ENCODE results near the gene RAI1. TPM values are rescaled to one million over a fixed set of nuclear protein-coding genes. Genes with fewer than 3 reads are reported as not detected.

The RAI1 gene
- total RNA-seq, 1 donor from 2014 or later, result 60.3 TPM

DNA sequence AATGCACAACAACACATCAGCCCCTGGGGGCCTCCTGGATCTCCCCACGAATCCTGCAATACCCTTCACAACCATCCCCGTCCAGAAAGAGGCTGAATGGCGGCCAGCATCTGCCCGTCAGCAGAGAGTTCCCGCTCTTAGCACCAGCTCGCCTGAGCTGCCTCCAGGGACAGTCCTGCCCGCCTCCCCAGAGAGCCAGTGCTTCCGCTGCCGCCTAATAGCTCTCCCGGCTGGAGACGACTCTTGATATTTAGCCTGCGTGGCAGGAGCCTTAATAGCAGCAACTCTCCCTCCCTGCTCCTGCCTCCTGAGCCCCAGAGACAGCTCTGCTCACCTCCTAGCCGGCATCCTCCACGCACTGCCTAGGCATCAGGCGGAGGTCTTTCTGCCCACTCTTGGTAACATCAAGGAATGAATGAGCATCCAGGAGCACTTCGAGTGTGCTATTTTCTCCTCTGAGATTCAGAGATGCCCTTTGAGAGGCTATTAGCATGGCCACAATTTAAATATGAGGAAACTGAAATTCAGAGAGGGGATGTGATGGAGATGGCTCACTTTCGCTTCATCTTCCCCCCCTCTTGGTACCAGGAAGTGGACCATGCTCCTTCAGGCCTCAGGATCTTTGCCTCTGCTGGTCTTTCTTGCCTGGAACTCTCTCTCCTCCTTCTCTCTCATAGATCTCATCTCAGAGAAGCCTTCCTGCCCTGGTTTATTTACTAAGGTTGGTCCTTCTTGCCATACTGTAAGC lies 67.9 kb downstream of the RAI1 start:
- DNase-seq (ENCODE audit: low spot score), result no peak

- DNase-seq (ENCODE audit: low spot score), result no peak
Measured at GRCh38 chr17:17749921-17750320, 68.7 kb downstream of the RAI1 start.

- DNase-seq (ENCODE audit: low spot score), result no peak
Measured at GRCh38 chr17:17750881-17751280, 69.6 kb downstream of the RAI1 start.

DNA sequence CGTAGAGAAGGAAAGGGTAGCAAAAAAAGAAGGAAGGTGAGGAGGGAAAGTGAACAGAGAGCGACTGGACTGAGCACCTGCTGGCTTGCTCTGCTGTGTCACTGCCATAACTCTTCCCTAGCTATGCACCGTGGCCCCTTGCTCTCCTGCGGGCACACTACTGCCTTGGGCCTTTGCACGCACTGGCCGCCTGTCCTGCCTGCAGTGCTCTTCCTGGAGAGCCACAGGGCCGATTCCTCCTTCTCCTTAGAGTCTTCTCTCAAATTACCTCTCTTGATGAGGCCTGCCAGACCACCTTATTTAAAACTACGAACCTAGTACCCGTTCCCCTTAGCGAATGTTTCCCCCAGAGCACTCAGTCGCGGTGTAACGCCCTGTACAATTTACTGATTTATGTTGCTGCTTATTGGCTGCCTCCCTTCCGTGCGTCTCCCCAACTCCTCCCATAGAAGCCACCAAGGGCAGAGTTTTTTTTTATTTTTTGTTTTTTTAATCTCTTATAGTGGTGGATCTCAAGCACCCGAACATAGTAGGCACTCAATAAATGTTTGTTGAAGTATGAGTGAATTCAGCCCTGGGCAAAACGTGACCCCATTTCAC lies 70.3 kb downstream of the RAI1 start:
- DNase-seq (ENCODE audit: low spot score), result no peak

- peak; percentile 97 for DNase-seq (ENCODE audit: low spot score)
Measured at GRCh38 chr17:17752089-17752820, 71.0 kb downstream of the RAI1 start.

DNA sequence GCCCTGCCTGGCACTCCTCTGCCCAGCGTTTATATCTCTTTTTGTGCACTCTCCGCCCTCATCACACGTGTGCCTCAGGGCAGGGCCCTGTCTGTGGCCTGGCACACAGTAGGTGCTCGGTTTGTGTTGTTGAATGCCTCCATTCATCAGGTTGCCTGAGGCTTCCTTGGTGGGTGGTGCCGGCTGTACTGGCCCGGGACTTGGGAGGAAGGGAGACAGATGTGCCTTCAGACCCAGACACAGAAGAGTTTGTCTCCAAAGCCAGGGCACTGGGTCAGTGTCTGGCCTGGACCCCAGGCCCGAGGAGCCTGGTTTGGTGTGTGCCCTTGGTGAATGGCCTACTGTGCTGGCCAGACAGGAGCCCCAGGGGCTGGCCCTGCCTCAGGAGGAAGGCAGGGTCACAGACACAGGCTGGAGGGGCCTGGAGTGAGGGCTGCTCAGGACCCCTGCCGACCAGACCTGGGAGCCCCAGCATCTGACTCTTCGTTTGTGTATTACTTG lies 71.6 kb downstream of the RAI1 start:
- DNase-seq (ENCODE audit: low spot score), result no peak

GRCh38 chr17:17754719-17755686 lies 73.7 kb downstream of the RAI1 start:
- DNase-seq (ENCODE audit: low spot score), result no peak

DNA sequence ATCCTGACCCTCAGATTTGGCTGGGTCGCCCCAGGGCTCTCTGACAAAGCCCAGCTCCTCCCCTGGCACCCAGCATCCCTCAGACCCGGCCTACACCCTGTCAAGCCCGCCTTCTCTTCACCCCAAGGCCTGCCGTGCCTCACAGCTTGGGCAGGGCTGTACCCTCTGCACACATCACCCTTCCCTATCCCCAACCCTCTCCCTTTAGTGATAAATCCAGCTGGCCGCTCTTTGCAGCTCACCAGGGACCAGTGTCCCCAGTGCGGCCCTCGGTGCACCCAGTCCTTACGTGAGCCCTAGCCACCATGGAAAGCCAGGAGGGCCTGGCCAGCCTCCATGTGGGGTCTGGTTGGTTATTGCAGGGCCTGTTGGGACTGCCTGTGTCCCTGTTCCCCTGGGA lies 74.5 kb downstream of the RAI1 start:
- no peak for DNase-seq (ENCODE audit: low spot score)

DNA sequence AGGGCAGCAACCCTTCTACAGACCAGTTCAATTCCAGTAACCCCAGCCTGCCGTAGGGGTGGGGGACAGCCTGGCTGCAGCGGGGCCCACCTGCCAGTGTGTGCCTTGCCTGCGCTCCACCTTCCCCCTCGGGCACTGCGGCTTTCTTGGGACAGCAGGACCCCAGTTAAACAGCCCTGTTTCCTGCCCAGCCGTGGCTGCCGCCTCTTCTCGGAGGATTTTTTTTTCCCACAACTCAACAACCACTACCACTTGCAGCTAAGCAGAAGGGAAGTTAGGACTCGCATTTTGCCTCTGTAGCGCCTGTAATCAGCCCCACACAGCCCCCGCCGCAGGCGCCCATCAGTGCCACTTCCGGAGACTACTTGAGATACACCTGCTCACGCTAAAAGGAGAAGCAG lies 76.1 kb downstream of the RAI1 start:
- DNase-seq (ENCODE audit: low spot score), result no peak

- no peak for DNase-seq (ENCODE audit: low spot score)
Measured at GRCh38 chr17:17757956-17758845, 76.9 kb downstream of the RAI1 start.

DNA sequence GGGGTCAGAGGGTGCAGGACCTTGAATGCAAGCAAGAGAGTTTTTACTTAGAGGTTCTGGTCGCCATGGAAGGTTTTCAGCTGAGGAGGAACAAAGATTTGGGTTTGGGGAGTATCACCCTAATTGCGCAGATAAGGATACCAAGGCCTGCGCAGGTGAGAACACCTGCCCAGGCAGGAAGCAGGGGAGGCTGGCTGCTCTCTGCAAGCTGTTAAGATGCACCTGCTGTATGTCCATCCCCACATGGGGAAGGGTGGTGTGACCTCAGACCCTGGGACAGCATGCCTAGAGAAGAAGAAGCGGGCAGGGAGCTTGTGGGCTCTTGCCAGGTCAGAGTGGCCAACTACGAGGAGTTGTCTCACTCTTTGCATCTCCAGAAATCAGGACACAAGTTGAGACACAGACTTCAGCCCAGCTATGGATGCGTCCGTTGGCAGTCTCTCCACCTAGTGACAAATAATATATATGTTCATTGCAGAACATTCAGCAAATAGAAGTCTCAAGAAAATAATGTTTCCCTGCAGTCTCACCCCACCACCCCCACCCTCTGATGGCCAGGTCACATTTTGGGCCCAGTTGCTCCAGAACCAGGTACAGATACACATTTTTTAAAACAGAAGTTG lies 77.8 kb downstream of the RAI1 start:
- DNase-seq (ENCODE audit: low spot score), result no peak

- DNase-seq (ENCODE audit: low spot score), result no peak
Measured at GRCh38 chr17:17760350-17760749, 79.1 kb downstream of the RAI1 start.

- DNase-seq (ENCODE audit: low spot score), result no peak
Measured at GRCh38 chr17:17760872-17761550, 79.8 kb downstream of the RAI1 start.

GRCh38 chr17:17761894-17762743 lies 80.9 kb downstream of the RAI1 start:
- no peak for DNase-seq (ENCODE audit: low spot score)

- no peak for DNase-seq (ENCODE audit: low spot score)
Measured at GRCh38 chr17:17762744-17763105, 81.5 kb downstream of the RAI1 start.

DNA sequence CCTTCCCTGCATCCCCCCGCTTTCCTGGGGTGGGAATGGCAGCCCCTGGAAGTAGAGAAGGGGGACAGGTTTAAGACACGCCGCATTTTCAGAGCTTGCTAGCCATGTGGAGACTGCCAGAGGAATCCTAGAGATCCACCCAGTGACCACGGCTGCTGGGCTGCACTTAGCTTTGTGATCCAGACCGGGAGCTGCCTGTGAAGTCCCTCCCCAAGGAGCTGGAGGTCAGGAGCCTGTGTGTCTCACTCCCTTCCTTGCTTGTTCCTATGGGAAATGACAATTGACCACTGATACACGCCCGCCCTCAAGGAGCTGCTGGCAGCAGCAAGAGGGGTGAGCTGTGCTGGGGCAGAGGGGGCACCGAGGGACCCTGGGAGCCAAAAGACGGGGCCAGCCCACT lies 81.9 kb downstream of the RAI1 start:
- no peak for DNase-seq (ENCODE audit: low spot score)

DNA sequence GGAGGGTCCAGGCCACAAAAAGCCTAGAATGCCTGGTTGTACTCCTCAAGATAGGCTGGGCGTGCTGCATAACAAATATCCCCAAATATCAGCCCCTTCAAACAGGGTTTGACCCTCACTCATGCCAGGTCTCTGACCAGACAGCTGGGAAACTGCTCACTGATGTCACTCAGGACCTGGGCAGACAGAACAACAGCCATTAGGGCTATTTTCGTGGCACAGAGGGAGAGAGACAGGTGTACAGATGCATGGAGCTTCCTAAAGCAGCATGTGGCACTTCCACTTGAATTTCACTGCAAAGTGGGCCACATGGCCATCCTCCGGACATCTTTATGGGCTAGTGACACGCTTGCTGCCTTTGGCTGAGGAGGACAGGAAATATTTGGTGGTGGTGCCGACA lies 82.5 kb downstream of the RAI1 start:
- no peak for DNase-seq (ENCODE audit: low spot score)

GRCh38 chr17:17765359-17766076 lies 84.3 kb downstream of the RAI1 start:
- no peak for DNase-seq (ENCODE audit: low spot score)
